ENCODE results near the gene KNDC1. TPM values are rescaled to one million over a fixed set of nuclear protein-coding genes. Genes with fewer than 3 reads are reported as not detected.

The KNDC1 gene
- total and polyA plus RNA-seq, 2 experiments from 2014 or later = 1.8 to 16.0 TPM

- peaks cover 12% of the 10 kb centered on the region for H3K27me3 Mint-ChIP-seq (ENCODE audit: insufficient read depth, low read depth, poor library complexity)
- Histone ChIP-seq H3F3A (replicated peaks; ENCODE audit: low read depth) (no peaks in the 10 kb centered on the region), H3K27ac (ENCODE audit: low read depth) (no peak overlapping the region), H3K27me3 (ENCODE audit: insufficient read depth) (no peaks in the 10 kb centered on the region), H3K36me3 (ENCODE audit: insufficient read depth) (no peaks in the 10 kb centered on the region), H4K20me1 (replicated peaks; ENCODE audit: insufficient read depth) (no peaks in the 10 kb centered on the region), H3K4me1 (ENCODE audit: insufficient read depth) (no peaks in the 10 kb centered on the region), H3K9me2 (ENCODE audit: insufficient read depth) (no peaks in the 10 kb centered on the region), H3K4me3 (no peak overlapping the region), H2AFZ (no peak overlapping the region), H3K79me2 (replicated peaks; ENCODE audit: insufficient read depth) (no peaks in the 10 kb centered on the region), H3K4me2 (no peak overlapping the region)
- no peaks in the 10 kb centered on the region; the same call in 1 of the 3 replicates for H3K9me3 Mint-ChIP-seq
- TF ChIP-seq CTCF (conservative IDR thresholded peaks at IDR 0.05; ENCODE audit: low read depth in 2 of 2) = no peak
- no peak for ATAC-seq
- no peak overlapping the region for H3K27ac Mint-ChIP-seq
- no peaks in the 10 kb centered on the region for H3K36me3 Mint-ChIP-seq (ENCODE audit: low read depth)
- H3K4me3 Mint-ChIP-seq = no peak overlapping the region
- peaks cover under 1% of the 10 kb centered on the region; the same call in 1 of the 3 replicates for H3K4me1 Mint-ChIP-seq
- DNase-seq (ENCODE audit: low spot score) = no peak
Observed at GRCh38 chr10:133129859-133130495, 30.0 kb upstream of the KNDC1 start.

GRCh38 chr10:133130602-133131001, 29.4 kb upstream of the KNDC1 start:
- Histone ChIP-seq H3K4me2 (no peak overlapping the region), H3K4me3 (no peak overlapping the region), H3K27me3 (ENCODE audit: insufficient read depth) (no peaks in the 10 kb centered on the region), H3K79me2 (replicated peaks; ENCODE audit: insufficient read depth) (no peaks in the 10 kb centered on the region), H3K9me2 (ENCODE audit: insufficient read depth) (no peaks in the 10 kb centered on the region), H4K20me1 (replicated peaks; ENCODE audit: insufficient read depth) (no peaks in the 10 kb centered on the region), H3K36me3 (ENCODE audit: insufficient read depth) (no peaks in the 10 kb centered on the region), H3K27ac (ENCODE audit: low read depth) (no peak overlapping the region), H3K4me1 (ENCODE audit: insufficient read depth) (no peaks in the 10 kb centered on the region), H3F3A (replicated peaks; ENCODE audit: low read depth) (no peaks in the 10 kb centered on the region), H2AFZ (no peak overlapping the region)
- H3K4me1 Mint-ChIP-seq = no peaks in the 10 kb centered on the region
- H3K9me3 Mint-ChIP-seq = no peaks in the 10 kb centered on the region; the same call in 1 of the 3 replicates
- DNase-seq (ENCODE audit: low spot score) (no peak), ATAC-seq (no peak)
- no peak overlapping the region for H3K27ac Mint-ChIP-seq
- peaks cover 13% of the 10 kb centered on the region for H3K27me3 Mint-ChIP-seq (ENCODE audit: insufficient read depth, low read depth, poor library complexity)
- no peak overlapping the region for H3K4me3 Mint-ChIP-seq
- TF ChIP-seq NANOG (IDR thresholded peaks at IDR 0.05; ENCODE audit: borderline replicate concordance) (no peak), ZNF114 (CRISPR knock-in tag; IDR thresholded peaks at IDR 0.05) (no peak), EZH2 (IDR thresholded peaks at IDR 0.05; ENCODE audit: low read depth, unreplicated experiment) (no peak), ZNF462 (CRISPR knock-in tag; IDR thresholded peaks at IDR 0.05) (no peak), EZH2phosphoT487 (IDR thresholded peaks at IDR 0.05; ENCODE audit: unreplicated experiment) (no peak)
- no peaks in the 10 kb centered on the region for H3K36me3 Mint-ChIP-seq (ENCODE audit: low read depth)

Data from GM23338 (cell line).